ENCODE data around the gene RFX5.

DNA sequence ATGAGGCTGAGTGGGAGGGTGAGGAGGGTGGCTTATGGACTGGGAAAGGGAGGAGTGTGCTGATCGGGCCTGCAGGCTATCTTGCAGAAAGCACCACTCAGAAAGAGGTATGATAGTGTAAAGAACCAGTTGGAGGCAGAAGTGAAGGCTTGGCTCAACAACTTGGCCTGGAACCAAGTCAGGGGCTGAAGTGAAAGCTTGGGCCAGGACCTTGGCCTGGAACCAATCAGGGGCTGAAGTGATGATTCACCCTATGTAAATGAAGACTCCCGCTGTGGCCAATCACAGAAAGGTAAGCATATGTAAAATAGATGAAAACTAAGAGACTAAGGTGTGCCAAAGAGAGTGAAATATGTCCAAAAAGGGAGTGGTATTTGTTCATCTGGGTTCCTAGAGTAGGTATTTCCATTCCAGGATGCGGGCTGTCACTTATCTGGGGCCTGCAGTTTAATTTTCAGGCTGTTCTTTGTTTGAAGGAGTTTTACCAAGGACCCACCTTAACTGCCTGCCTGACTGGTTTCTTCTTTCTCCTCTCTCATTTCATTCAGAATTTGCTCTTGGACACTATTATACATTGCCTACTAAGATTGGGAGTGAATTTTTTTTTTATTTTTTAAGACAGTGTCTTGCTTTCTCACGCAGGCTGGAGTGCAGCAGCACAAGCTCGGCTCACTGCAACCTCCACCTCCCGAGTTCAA lies 5.1 kb upstream of the RFX5 start:
- TF ChIP-seq, protein P1, sequence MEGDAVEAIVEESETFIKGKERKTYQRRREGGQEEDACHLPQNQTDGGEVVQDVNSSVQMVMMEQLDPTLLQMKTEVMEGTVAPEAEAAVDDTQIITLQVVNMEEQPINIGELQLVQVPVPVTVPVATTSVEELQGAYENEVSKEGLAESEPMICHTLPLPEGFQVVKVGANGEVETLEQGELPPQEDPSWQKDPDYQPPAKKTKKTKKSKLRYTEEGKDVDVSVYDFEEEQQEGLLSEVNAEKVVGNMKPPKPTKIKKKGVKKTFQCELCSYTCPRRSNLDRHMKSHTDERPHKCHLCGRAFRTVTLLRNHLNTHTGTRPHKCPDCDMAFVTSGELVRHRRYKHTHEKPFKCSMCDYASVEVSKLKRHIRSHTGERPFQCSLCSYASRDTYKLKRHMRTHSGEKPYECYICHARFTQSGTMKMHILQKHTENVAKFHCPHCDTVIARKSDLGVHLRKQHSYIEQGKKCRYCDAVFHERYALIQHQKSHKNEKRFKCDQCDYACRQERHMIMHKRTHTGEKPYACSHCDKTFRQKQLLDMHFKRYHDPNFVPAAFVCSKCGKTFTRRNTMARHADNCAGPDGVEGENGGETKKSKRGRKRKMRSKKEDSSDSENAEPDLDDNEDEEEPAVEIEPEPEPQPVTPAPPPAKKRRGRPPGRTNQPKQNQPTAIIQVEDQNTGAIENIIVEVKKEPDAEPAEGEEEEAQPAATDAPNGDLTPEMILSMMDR (IDR thresholded peaks at IDR 0.05): no peak
- no peak for TF ChIP-seq POLR2A (IDR thresholded peaks at IDR 0.05)

Data from thyroid gland (tissue), 4 donors.